ENCODE measurements around the gene METTL26. TPM values are rescaled to one million over a fixed set of nuclear protein-coding genes. Genes with fewer than 3 reads are reported as not detected.

The METTL26 gene
- total RNA-seq, 1 donor from 2014 or later: 79.2 TPM

- intact Hi-C loops (cut with micrococcal nuclease): loop anchor here (5.0 to 10.0 kb wide), 3 partner anchors 161 to 351 kb away; partner anchors contain the start of genes FAM234A and RAB11FIP3
These were observed 50.0 kb downstream of the METTL26 start for GRCh38 chr16:586047-586644.

GRCh38 chr16:585351-585750 is 50.8 kb downstream of the METTL26 start:
- intact Hi-C loops (cut with micrococcal nuclease): loop anchor here (5.0 to 10.0 kb wide), 3 partner anchors 161 to 351 kb away; partner anchors contain the start of genes FAM234A and RAB11FIP3

Other genes with a start within 250 kb of the METTL26 start
- 45.0 and 49.4 TPM in 2 replicates for gene NME4, start 239.1 kb downstream of the METTL26 start, total RNA-seq
- gene DECR2, start 234.4 kb downstream of the METTL26 start, total RNA-seq: 7.9 and 10.7 TPM in 2 replicates
- gene RAB11FIP3, start 210.7 kb downstream of the METTL26 start, total RNA-seq: 35.2 and 38.5 TPM in 2 replicates
- gene CAPN15, start 108.6 kb downstream of the METTL26 start, total RNA-seq: 86.5 and 94.8 TPM in 2 replicates
- gene PRR35, start 75.9 kb downstream of the METTL26 start, total RNA-seq: 0.10 TPM in 1 of 2 replicates, not detected in the other
- gene NHLRC4, start 69.3 kb downstream of the METTL26 start, total RNA-seq: 1.8 and 2.2 TPM in 2 replicates
- 45.5 and 49.8 TPM in 2 replicates for gene PIGQ, start 66.3 kb downstream of the METTL26 start, total RNA-seq
- gene RAB40C, start 46.2 kb downstream of the METTL26 start, total RNA-seq: 16.2 and 17.6 TPM in 2 replicates
- 0.69 and 0.76 TPM in 2 replicates for gene WFIKKN1, start 5.3 kb downstream of the METTL26 start, total RNA-seq
- 19.3 and 27.5 TPM in 2 replicates for gene MCRIP2, start 5.5 kb upstream of the METTL26 start, total RNA-seq
- gene WDR90, start 13.1 kb upstream of the METTL26 start, total RNA-seq: 52.9 and 53.6 TPM in 2 replicates
- 136 and 155 TPM in 2 replicates for gene RHOT2, start 31.8 kb upstream of the METTL26 start, total RNA-seq
- gene RHBDL1, start 39.4 kb upstream of the METTL26 start, total RNA-seq: 0.98 and 2.0 TPM in 2 replicates
- 73.9 and 81.6 TPM in 2 replicates for gene STUB1, start 44.1 kb upstream of the METTL26 start, total RNA-seq
- 41.2 and 42.1 TPM in 2 replicates for gene JMJD8, start 48.0 kb upstream of the METTL26 start, total RNA-seq
- 18.0 and 18.5 TPM in 2 replicates for gene WDR24, start 54.1 kb upstream of the METTL26 start, total RNA-seq
- 8.0 and 8.2 TPM in 2 replicates for gene FBXL16, start 69.5 kb upstream of the METTL26 start, total RNA-seq
- 4.7 and 6.1 TPM in 2 replicates for gene METRN, start 78.8 kb upstream of the METTL26 start, total RNA-seq
- gene ANTKMT, start 84.8 kb upstream of the METTL26 start, total RNA-seq: 8.1 and 10.8 TPM in 2 replicates
- gene CCDC78, start 90.1 kb upstream of the METTL26 start, total RNA-seq: 1.7 and 2.4 TPM in 2 replicates
- 5.1 and 6.1 TPM in 2 replicates for gene HAGHL, start 90.8 kb upstream of the METTL26 start, total RNA-seq
- gene CIAO3, start 104.7 kb upstream of the METTL26 start, total RNA-seq: 42.5 and 46.8 TPM in 2 replicates
- not detected in 2 replicates for gene MSLN, start 124.4 kb upstream of the METTL26 start, total RNA-seq
- 35.4 and 36.4 TPM in 2 replicates for gene RPUSD1, start 152.1 kb upstream of the METTL26 start, total RNA-seq
- 73.0 and 79.3 TPM in 2 replicates for gene CHTF18, start 152.3 kb upstream of the METTL26 start, total RNA-seq
- not detected in 2 replicates for gene GNG13, start 164.4 kb upstream of the METTL26 start, total RNA-seq

Measured in T-helper 1 cell treated with Interleukin-12 subunit alpha and Interleukin-12 subunit beta and Interleukin-4 antibody, amounts not matched to agents 30 ng/mL and 1 ng/mL, for 36 hours (primary cell).